ENCODE results near the gene HS6ST3. TPM values are rescaled to one million over a fixed set of nuclear protein-coding genes. Genes with fewer than 3 reads are reported as not detected.

HS6ST3 gene
- total RNA-seq, 1 experiment from 2014 or later, result 1.2 TPM

- TF ChIP-seq ZNF425 (CRISPR knock-in tag; conservative IDR thresholded peaks at IDR 0.05), result no peak
- no peak for TF ChIP-seq ERG (CRISPR knock-in tag; IDR thresholded peaks at IDR 0.05)
- no peak for TF ChIP-seq ZNF671 (CRISPR knock-in tag; IDR thresholded peaks at IDR 0.05)
- TF ChIP-seq SMAD4 (CRISPR knock-in tag; IDR thresholded peaks at IDR 0.05), result no peak
- TF ChIP-seq KAT7 (CRISPR knock-in tag; IDR thresholded peaks at IDR 0.05; ENCODE audit: borderline replicate concordance), result no peak
- TF ChIP-seq OVOL2 (CRISPR knock-in tag; IDR thresholded peaks at IDR 0.05; ENCODE audit: borderline replicate concordance), result no peak
- TF ChIP-seq NR3C1 (CRISPR knock-in tag; conservative IDR thresholded peaks at IDR 0.05; ENCODE audit: low read depth), result no peak
- TF ChIP-seq, protein P1, sequence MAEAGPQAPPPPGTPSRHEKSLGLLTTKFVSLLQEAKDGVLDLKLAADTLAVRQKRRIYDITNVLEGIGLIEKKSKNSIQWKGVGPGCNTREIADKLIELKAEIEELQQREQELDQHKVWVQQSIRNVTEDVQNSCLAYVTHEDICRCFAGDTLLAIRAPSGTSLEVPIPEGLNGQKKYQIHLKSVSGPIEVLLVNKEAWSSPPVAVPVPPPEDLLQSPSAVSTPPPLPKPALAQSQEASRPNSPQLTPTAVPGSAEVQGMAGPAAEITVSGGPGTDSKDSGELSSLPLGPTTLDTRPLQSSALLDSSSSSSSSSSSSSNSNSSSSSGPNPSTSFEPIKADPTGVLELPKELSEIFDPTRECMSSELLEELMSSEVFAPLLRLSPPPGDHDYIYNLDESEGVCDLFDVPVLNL (CRISPR knock-in tag; IDR thresholded peaks at IDR 0.05; ENCODE audit: borderline replicate concordance, low read depth), result no peak
Observed at GRCh38 chr13:96297360-96297759, 207.5 kb downstream of the HS6ST3 start (continued).

DNA sequence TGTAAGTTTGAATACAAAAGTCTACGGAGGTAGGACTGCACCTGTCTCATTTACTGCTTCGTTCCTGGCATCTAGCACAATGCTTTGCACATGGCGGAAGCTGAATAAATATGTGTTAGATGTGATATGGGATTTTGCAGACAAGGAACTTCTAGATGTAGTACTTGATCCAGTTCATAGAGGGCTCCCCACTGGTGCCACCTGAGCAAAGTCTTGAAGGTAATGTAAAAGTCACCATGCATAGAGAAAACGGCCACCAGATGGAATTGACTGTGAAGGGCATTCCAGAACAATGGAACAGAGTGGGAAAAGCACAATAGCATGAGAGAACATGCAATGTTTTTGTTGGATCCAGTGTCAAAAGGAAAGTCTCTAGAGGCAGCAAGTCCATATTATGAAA is 209.3 kb downstream of the HS6ST3 start:
- no peak overlapping the region for H3K27ac Mint-ChIP-seq
- CTCF ChIA-PET, result interaction anchor here (1.2 kb wide), 1 partner anchor 13 kb away, joined by 3 read pairs; no protein-coding TSS in a partner anchor
- DNase-seq (ENCODE audit: low spot score), result no peak
- H3K36me3 Mint-ChIP-seq, result peaks cover 7% of the 10 kb centered on the region
- H3K27me3 Mint-ChIP-seq (ENCODE audit: low read depth), result no peaks in the 10 kb centered on the region
- POLR2A ChIA-PET, result interaction anchor here (0.7 kb wide), 1 partner anchor 218 kb away, joined by 3 read pairs; no protein-coding TSS in a partner anchor
- ATAC-seq, result no peak
- H3K4me3 Mint-ChIP-seq, result no peak overlapping the region
- peaks cover 53% of the 10 kb centered on the region for H3K4me1 Mint-ChIP-seq
- peaks cover 7% of the 10 kb centered on the region for H3K9me3 Mint-ChIP-seq
- TF ChIP-seq, protein P2, sequence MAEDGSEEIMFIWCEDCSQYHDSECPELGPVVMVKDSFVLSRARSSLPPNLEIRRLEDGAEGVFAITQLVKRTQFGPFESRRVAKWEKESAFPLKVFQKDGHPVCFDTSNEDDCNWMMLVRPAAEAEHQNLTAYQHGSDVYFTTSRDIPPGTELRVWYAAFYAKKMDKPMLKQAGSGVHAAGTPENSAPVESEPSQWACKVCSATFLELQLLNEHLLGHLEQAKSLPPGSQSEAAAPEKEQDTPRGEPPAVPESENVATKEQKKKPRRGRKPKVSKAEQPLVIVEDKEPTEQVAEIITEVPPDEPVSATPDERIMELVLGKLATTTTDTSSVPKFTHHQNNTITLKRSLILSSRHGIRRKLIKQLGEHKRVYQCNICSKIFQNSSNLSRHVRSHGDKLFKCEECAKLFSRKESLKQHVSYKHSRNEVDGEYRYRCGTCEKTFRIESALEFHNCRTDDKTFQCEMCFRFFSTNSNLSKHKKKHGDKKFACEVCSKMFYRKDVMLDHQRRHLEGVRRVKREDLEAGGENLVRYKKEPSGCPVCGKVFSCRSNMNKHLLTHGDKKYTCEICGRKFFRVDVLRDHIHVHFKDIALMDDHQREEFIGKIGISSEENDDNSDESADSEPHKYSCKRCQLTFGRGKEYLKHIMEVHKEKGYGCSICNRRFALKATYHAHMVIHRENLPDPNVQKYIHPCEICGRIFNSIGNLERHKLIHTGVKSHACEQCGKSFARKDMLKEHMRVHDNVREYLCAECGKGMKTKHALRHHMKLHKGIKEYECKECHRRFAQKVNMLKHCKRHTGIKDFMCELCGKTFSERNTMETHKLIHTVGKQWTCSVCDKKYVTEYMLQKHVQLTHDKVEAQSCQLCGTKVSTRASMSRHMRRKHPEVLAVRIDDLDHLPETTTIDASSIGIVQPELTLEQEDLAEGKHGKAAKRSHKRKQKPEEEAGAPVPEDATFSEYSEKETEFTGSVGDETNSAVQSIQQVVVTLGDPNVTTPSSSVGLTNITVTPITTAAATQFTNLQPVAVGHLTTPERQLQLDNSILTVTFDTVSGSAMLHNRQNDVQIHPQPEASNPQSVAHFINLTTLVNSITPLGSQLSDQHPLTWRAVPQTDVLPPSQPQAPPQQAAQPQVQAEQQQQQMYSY (CRISPR knock-in tag; IDR thresholded peaks at IDR 0.05), result no peak
- TF ChIP-seq FOXP1 (CRISPR knock-in tag; IDR thresholded peaks at IDR 0.05; ENCODE audit: borderline replicate concordance) (no peak), PREB (CRISPR knock-in tag; IDR thresholded peaks at IDR 0.05; ENCODE audit: borderline replicate concordance) (no peak), NR2C2 (CRISPR knock-in tag; IDR thresholded peaks at IDR 0.05) (no peak), NFE2L1 (CRISPR knock-in tag; IDR thresholded peaks at IDR 0.05) (no peak), ATF1 (CRISPR knock-in tag; IDR thresholded peaks at IDR 0.05) (no peak), MXD4 (CRISPR knock-in tag; IDR thresholded peaks at IDR 0.05; ENCODE audit: borderline replicate concordance) (no peak), ATF2 (CRISPR knock-in tag; IDR thresholded peaks at IDR 0.05; ENCODE audit: borderline replicate concordance, low read depth) (no peak)
- TF ChIP-seq, protein P3, sequence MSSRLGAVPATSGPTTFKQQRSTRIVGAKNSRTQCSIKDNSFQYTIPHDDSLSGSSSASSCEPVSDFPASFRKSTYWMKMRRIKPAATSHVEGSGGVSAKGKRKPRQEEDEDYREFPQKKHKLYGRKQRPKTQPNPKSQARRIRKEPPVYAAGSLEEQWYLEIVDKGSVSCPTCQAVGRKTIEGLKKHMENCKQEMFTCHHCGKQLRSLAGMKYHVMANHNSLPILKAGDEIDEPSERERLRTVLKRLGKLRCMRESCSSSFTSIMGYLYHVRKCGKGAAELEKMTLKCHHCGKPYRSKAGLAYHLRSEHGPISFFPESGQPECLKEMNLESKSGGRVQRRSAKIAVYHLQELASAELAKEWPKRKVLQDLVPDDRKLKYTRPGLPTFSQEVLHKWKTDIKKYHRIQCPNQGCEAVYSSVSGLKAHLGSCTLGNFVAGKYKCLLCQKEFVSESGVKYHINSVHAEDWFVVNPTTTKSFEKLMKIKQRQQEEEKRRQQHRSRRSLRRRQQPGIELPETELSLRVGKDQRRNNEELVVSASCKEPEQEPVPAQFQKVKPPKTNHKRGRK (CRISPR knock-in tag; IDR thresholded peaks at IDR 0.05; ENCODE audit: borderline replicate concordance), result no peak
- TF ChIP-seq, protein P4, sequence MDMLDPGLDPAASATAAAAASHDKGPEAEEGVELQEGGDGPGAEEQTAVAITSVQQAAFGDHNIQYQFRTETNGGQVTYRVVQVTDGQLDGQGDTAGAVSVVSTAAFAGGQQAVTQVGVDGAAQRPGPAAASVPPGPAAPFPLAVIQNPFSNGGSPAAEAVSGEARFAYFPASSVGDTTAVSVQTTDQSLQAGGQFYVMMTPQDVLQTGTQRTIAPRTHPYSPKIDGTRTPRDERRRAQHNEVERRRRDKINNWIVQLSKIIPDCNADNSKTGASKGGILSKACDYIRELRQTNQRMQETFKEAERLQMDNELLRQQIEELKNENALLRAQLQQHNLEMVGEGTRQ (CRISPR knock-in tag; IDR thresholded peaks at IDR 0.05), result no peak
- TF ChIP-seq, protein P5, sequence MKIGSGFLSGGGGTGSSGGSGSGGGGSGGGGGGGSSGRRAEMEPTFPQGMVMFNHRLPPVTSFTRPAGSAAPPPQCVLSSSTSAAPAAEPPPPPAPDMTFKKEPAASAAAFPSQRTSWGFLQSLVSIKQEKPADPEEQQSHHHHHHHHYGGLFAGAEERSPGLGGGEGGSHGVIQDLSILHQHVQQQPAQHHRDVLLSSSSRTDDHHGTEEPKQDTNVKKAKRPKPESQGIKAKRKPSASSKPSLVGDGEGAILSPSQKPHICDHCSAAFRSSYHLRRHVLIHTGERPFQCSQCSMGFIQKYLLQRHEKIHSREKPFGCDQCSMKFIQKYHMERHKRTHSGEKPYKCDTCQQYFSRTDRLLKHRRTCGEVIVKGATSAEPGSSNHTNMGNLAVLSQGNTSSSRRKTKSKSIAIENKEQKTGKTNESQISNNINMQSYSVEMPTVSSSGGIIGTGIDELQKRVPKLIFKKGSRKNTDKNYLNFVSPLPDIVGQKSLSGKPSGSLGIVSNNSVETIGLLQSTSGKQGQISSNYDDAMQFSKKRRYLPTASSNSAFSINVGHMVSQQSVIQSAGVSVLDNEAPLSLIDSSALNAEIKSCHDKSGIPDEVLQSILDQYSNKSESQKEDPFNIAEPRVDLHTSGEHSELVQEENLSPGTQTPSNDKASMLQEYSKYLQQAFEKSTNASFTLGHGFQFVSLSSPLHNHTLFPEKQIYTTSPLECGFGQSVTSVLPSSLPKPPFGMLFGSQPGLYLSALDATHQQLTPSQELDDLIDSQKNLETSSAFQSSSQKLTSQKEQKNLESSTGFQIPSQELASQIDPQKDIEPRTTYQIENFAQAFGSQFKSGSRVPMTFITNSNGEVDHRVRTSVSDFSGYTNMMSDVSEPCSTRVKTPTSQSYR (CRISPR knock-in tag; IDR thresholded peaks at IDR 0.05), result no peak

All from WTC11 (cell line).